ENCODE data around the gene S100PBP. TPM values are rescaled to one million over a fixed set of nuclear protein-coding genes. Genes with fewer than 3 reads are reported as not detected.

The S100PBP gene
- total and polyA plus RNA-seq, 9 of the 15 experiments (the other 6 are each of a cell fraction or from before 2014, with no cell fraction given), result 22.9 to 60.2 (median 32.9) TPM

DNA sequence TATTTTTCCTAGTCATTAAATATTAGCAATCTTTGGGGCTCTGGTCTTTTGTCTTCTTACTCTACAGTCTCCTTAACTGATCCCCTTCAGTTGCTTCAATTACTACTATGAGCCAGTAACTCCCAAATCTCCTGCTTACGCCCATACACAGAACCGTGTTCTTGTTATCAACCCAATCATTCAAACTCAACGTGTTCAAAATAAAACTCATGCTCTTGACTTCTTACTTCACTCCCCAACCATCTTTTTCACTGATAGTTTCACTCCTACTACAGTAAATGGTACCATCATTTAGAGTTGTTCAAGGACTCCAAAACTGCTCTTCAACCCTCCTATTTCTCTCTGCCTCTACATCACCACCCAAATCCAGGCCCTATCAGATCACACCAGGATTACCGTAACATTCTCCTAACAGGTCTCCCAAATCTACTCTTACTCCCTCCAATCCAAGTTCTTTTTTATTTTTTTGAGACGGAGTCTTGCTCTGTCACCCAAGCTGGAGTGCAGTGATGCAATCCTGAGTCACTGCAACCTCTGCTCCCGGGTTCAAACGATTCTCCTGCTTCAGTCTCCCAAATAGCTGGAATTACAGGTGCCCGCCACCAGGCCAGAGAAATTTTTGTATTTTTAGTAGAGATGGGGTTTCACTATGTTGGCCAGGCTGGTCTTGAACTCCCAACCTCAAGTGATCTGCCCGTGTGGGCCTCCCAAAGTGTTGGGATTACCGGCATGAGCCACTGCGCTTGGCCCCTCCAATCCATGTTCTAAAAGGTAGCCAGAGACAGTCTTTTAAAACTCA lies 3.3 kb upstream of the S100PBP start:
- peak overlapping the region; percentile 54 to 99; a peak in 3 of 4 replicates for H3K9ac ChIP-seq (ENCODE audit: insufficient read depth in 1 of 2, low read depth in 2 of 2, low read length in 2 of 2)
- TF ChIP-seq STAT5A (IDR thresholded peaks at IDR 0.05; ENCODE audit: borderline replicate concordance, low read length), result no peak
- TF ChIP-seq RBM22 (IDR thresholded peaks at IDR 0.05; ENCODE audit: low read depth, low read length, poor library complexity, severe bottlenecking), result no peak
- TF ChIP-seq ZNF253 (CRISPR knock-in tag; conservative IDR thresholded peaks at IDR 0.05), result no peak
- no peak for TF ChIP-seq E2F3 (CRISPR knock-in tag; IDR thresholded peaks at IDR 0.05)
- peak; percentile 23; the same call in 1 of the 2 replicates for TF ChIP-seq PKNOX1 (IDR thresholded peaks at IDR 0.05)
- no peak for TF ChIP-seq HES1 (IDR thresholded peaks at IDR 0.05; ENCODE audit: low read depth)
- peak; percentile 85 for TF ChIP-seq ZNF384 (IDR thresholded peaks at IDR 0.05; ENCODE audit: low read depth, low read length)
- no peak for TF ChIP-seq ZKSCAN1 (IDR thresholded peaks at IDR 0.05; ENCODE audit: low read depth, low read length)
- TF ChIP-seq ZFX (CRISPR knock-in tag; IDR thresholded peaks at IDR 0.05), result peak; percentile 6; the same call in 1 of the 2 replicates
- no peak for TF ChIP-seq KDM4B (IDR thresholded peaks at IDR 0.05; ENCODE audit: borderline replicate concordance in 2 of 2, low read depth in 1 of 2)
- TF ChIP-seq ATF1 (CRISPR knock-in tag; IDR thresholded peaks at IDR 0.05), result no peak
- peak; percentile 62 for TF ChIP-seq ATF1 (tag; IDR thresholded peaks at IDR 0.05)
- peak; percentile 82 for TF ChIP-seq BRD9 (IDR thresholded peaks at IDR 0.05; ENCODE audit: low read depth, partially characterized antibody)
- TF ChIP-seq TOE1 (IDR thresholded peaks at IDR 0.05; ENCODE audit: borderline replicate concordance), result 0 out of 2 replicates have a peak, but pooled peaks have one; percentile 34
- no peak for TF ChIP-seq TOE1 (CRISPR knock-in tag; IDR thresholded peaks at IDR 0.05; ENCODE audit: borderline replicate concordance, low read depth)
- TF ChIP-seq NCOA1 (IDR thresholded peaks at IDR 0.05; ENCODE audit: low read depth), result peak; percentile 31; the same call in 1 of the 2 replicates
- TF ChIP-seq TFAM (CRISPR knock-in tag; conservative IDR thresholded peaks at IDR 0.05), result no peak

More for the DNA sequence above, 3.3 kb upstream of the S100PBP start:
- POLR2A ChIA-PET, result interaction anchor here (0.7 to 1.9 kb wide), 6 partner anchors 9 to 266 kb away, joined by 3 to 10 read pairs (median 3); no protein-coding TSS in a partner anchor
- DNase-seq (ENCODE audit: extremely low read depth in 1 of 4, low spot score in 3 of 4), result peak in 1 of 4 experiments; percentile 68
- no peak overlapping the region for H2AFZ ChIP-seq (ENCODE audit: low read depth, low read length)
- H3K4me3 ChIP-seq, result peak overlapping the region; percentile 74
- peak; percentile 23 for FAIRE-seq
- H3K9me3 ChIP-seq (replicated peaks; ENCODE audit: control insufficient read depth, insufficient read depth, low read depth, low read length), result no peaks in the 10 kb centered on the region
- H3K27ac ChIP-seq (ENCODE audit: extremely low read depth, low read depth, low read length), result peak overlapping the region; percentile 70
- peak; percentile 4 for ATAC-seq
- 15% methylated on average over 11 of the region's 11 CpGs for WGBS (ENCODE audit: insufficient coverage, low coverage, missing lambda C conversion rate)
- in situ Hi-C loops (cut with MboI), result no loop called here
- BruUV-seq (replicated peaks), result no TSS peak
- peaks cover 97% of the 10 kb centered on the region for H3K79me2 ChIP-seq (ENCODE audit: control insufficient read depth, insufficient read depth, low read length)
- H3K9me1 ChIP-seq (ENCODE audit: control insufficient read depth, insufficient read depth, low read length), result no peaks in the 10 kb centered on the region
- CTCF ChIA-PET (ENCODE audit: low intra/inter-chr PET ratio), result no interaction called here
- peaks cover 45% of the 10 kb centered on the region for H4K20me1 ChIP-seq (replicated peaks; ENCODE audit: control insufficient read depth, insufficient read depth, low read length)
- H3K4me2 ChIP-seq (ENCODE audit: insufficient read depth, low read length), result peak overlapping the region; percentile 95
- peaks cover 61% of the 10 kb centered on the region for H3K36me3 ChIP-seq (ENCODE audit: control insufficient read depth, insufficient read depth, low read length)
- intact Hi-C loops (cut with micrococcal nuclease), result no loop called here
- no peaks in the 10 kb centered on the region for H3K27me3 ChIP-seq (ENCODE audit: control insufficient read depth in 2 of 2, insufficient read depth in 2 of 2, low read length in 2 of 2)
- H3K4me1 ChIP-seq (replicated peaks in 1 of 2; ENCODE audit: control insufficient read depth in 2 of 2, insufficient read depth in 2 of 2, low read length in 2 of 2), result peaks cover 27 to 33% of the 10 kb centered on the region in 2 experiments

All from K562 (cell line).